ENCODE measurements around the gene TMEM82. TPM values are rescaled to one million over a fixed set of nuclear protein-coding genes. Genes with fewer than 3 reads are reported as not detected.
A peak's percentile ranks its signal among the peaks of the same experiment; 100 is the strongest.

The TMEM82 gene
- total RNA-seq, 4 donors from 2014 or later = 2.5 to 42.4 (median 32.7) TPM

- no peak for DNase-seq
- peaks cover 0 to 5% (median 0%) of the 10 kb centered on the region in 3 donors for H3K36me3 ChIP-seq
- TF ChIP-seq POLR2A (IDR thresholded peaks at IDR 0.05) (no peak), CTCF (IDR thresholded peaks at IDR 0.05) (no peak)
- H3K27ac ChIP-seq = no peak overlapping the region
- no peak overlapping the region for H3K4me3 ChIP-seq
- no peaks in the 10 kb centered on the region for H3K27me3 ChIP-seq
- no peaks in the 10 kb centered on the region for H3K9me3 ChIP-seq
- peaks cover 0 to 33% (median 8%) of the 10 kb centered on the region in 4 donors for H3K4me1 ChIP-seq
Observed at GRCh38 chr1:15701784-15702183, 40.5 kb upstream of the TMEM82 start.

GRCh38 chr1:15702722-15703550 lies 39.4 kb upstream of the TMEM82 start:
- no peak for TF ChIP-seq POLR2A (IDR thresholded peaks at IDR 0.05)
- TF ChIP-seq CTCF (IDR thresholded peaks at IDR 0.05) = peak in 3 of 6 experiments; percentile 31 to 51 (median 41)
- Histone ChIP-seq H3K27me3 (no peaks in the 10 kb centered on the region), H3K4me3 (peak overlapping the region in 1 of 4 donors; percentile 22), H3K9me3 (no peaks in the 10 kb centered on the region), H3K36me3 (peaks cover 0 to 3% (median 0%) of the 10 kb centered on the region in 3 donors), H3K4me1 (peaks cover 0 to 33% (median 2%) of the 10 kb centered on the region in 4 donors), H3K27ac (peak overlapping the region; percentile 46 to 88 (median 65))
- peak in 2 of 3 donors; percentile 71 to 72 for DNase-seq

DNA sequence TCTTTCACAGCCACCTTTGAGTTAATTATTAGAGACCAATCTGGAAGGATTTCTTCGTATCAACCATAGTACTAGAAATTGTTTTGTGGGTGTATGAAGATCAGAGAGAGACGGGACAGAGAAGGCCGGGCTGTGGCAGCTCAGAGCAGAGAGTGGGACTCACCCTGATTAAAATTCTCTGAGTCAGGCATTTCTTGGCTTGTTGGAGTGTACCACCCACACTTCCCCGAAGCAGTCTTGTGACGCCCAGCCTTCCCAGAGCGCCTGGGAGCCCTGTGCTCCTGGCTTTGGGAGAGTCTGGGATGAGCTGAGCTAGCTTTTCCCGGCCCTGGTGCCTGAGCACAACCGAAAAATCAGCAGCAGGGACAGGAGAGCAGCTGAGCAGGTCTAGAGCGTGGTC lies 38.7 kb upstream of the TMEM82 start:
- Histone ChIP-seq H3K36me3 (peaks cover 0 to 3% (median 0%) of the 10 kb centered on the region in 3 donors), H3K4me3 (peak overlapping the region in 1 of 4 donors; percentile 22), H3K27ac (peak overlapping the region; percentile 46 to 88 (median 65)), H3K4me1 (peaks cover 0 to 33% (median 0%) of the 10 kb centered on the region in 4 donors), H3K9me3 (no peaks in the 10 kb centered on the region), H3K27me3 (no peaks in the 10 kb centered on the region)
- peak in 2 of 3 donors; percentile 64 to 66 for DNase-seq
- no peak for TF ChIP-seq CTCF (IDR thresholded peaks at IDR 0.05)
- TF ChIP-seq POLR2A (IDR thresholded peaks at IDR 0.05) = no peak

- Histone ChIP-seq H3K4me1 (peaks cover 0 to 33% (median 0%) of the 10 kb centered on the region in 4 donors), H3K36me3 (peaks cover 0 to 3% (median 0%) of the 10 kb centered on the region in 3 donors), H3K4me3 (no peak overlapping the region), H3K27me3 (no peaks in the 10 kb centered on the region), H3K9me3 (no peaks in the 10 kb centered on the region), H3K27ac (peak overlapping the region in 2 of 4 donors; percentile 69 to 88)
- DNase-seq = no peak
- no peak for TF ChIP-seq CTCF (IDR thresholded peaks at IDR 0.05)
- no peak for TF ChIP-seq POLR2A (IDR thresholded peaks at IDR 0.05)
Observed at GRCh38 chr1:15704526-15705183, 37.6 kb upstream of the TMEM82 start.

- no peak for DNase-seq
- peaks cover 0 to 29% (median 0%) of the 10 kb centered on the region in 4 donors for H3K4me1 ChIP-seq
- no peak overlapping the region for H3K4me3 ChIP-seq
- peak overlapping the region in 1 of 4 donors; percentile 88 for H3K27ac ChIP-seq
- H3K9me3 ChIP-seq = no peaks in the 10 kb centered on the region
- no peaks in the 10 kb centered on the region for H3K27me3 ChIP-seq
- no peak for TF ChIP-seq CTCF (IDR thresholded peaks at IDR 0.05)
- no peak for TF ChIP-seq POLR2A (IDR thresholded peaks at IDR 0.05)
- peaks cover 0 to 3% (median 0%) of the 10 kb centered on the region in 3 donors for H3K36me3 ChIP-seq
Observed at GRCh38 chr1:15705184-15705566, 37.1 kb upstream of the TMEM82 start.

Data from Peyer's patch (tissue), 4 donors.